Stomach (tissue), 9 donors: ENCODE measurements around the gene STX12. TPM values are rescaled to one million over a fixed set of nuclear protein-coding genes. Genes with fewer than 3 reads are reported as not detected.

Source experiments
- DNase-seq, 2 donors: peaks; one replicate each; pipeline versions ENCODE4 v3.0.0 to v3.0.0-alpha.2; 2013 to 2019
- H3K27ac ChIP-seq, 5 donors: fragments of 200-600 bp in 4 of 5; sonication (generic) in 4 of 5; one replicate each; pipeline ENCODE4 v1.5.1; 2013 to 2019; ENCODE audit warnings: mild to moderate bottlenecking in 1 of 5, moderate library complexity in 1 of 5
- H3K27me3 ChIP-seq, 3 donors: fragments of 200-600 bp; sonication (generic); one replicate each; pipeline ENCODE4 v1.5.1; 2017 to 2019; ENCODE audit warnings: mixed run types in 1 of 3
- H3K36me3 ChIP-seq, 4 donors: fragments of 200-600 bp; sonication (generic); 1 replicate in 3 of 4; 2 replicates in 1 of 4; pipeline ENCODE4 v1.5.1; 2016 to 2019
- H3K4me1 ChIP-seq, 4 donors: fragments of 200-600 bp; sonication (generic); one replicate each; pipeline ENCODE4 v1.5.1; 2016 to 2019
- H3K4me3 ChIP-seq, 4 donors: fragments of 200-600 bp; sonication (generic) in 3 of 4; one replicate each; pipeline ENCODE4 v1.5.1; 2016 to 2019; ENCODE audit warnings: mild to moderate bottlenecking in 1 of 4
- H3K9me3 ChIP-seq, 4 donors: fragments of 200-600 bp; sonication (generic); one replicate each; pipeline ENCODE4 v1.5.1; 2016 to 2019
- CTCF ChIP-seq, 7 experiments: fragments of 450-650 bp in 4 of 7; fragments of 200-600 bp in 3 of 7; sonication (generic) in 3 of 7; IDR thresholded peaks; one replicate each; pipeline ENCODE4 v1.5.1; 2016 to 2019; ENCODE audit warnings: antibody characterized with exemption in 7 of 7, control low read depth in 2 of 7, mild to moderate bottlenecking in 1 of 7
- EP300 ChIP-seq: sonication (generic); formaldehyde crosslinking; IDR thresholded peaks from one replicate; pipeline ENCODE4 v1.6.1; 2017; ENCODE audit warnings: antibody characterized with exemption
- POLR2A ChIP-seq, 4 donors: fragments of 450-650 bp; IDR thresholded peaks; one replicate each; pipeline ENCODE4 v1.6.1; 2016; ENCODE audit warnings: antibody characterized with exemption in 4 of 4, control low read depth in 2 of 4, mild to moderate bottlenecking in 1 of 4, moderate library complexity in 1 of 4
- POLR2AphosphoS5 ChIP-seq, 3 donors: sonication (generic); formaldehyde crosslinking; IDR thresholded peaks; one replicate each; pipeline ENCODE4 v1.6.1; 2016; ENCODE audit warnings: antibody characterized with exemption in 3 of 3
- WGBS, 5 donors: extraction: QIAGEN DNeasy Blood & Tissue Kit in 3 of 5; methylation state at CpG; one replicate each; pipeline versions ENCODE4 v1.1.5 to v1.1.7; 2013 to 2018; 5-methylcytosine and 5-hydroxymethylcytosine counted together
- intact Hi-C: fragments of 100-400 bp; cut with DNase I; formaldehyde crosslinking; loops from one replicate; pipeline ENCODE4 v1.15.1; 2023; ENCODE audit warnings: low total_unique reads
- polyA plus RNA-seq, 3 donors: library from polyadenylated mRNA; stranded (reverse); fragments of 200-250 nt; gene quantifications; one replicate each; pipeline ENCODE4 v1.2.3, GENCODE V29; 2013
- total RNA-seq, 5 donors: library from RNA; depleted of rRNA; stranded (reverse); fragments of >200 nt; gene quantifications; one replicate each; pipeline versions ENCODE4 v1.1.0 to v1.2.3, GENCODE V29; 2014 to 2016
- donor health status: healthy with polysubstance abuse.
- donor health status: Bipolar disorder and iron deficiency.
- donor health status: healthy.

Gene STX12
- total and polyA plus RNA-seq, 8 donors: 10.7 to 312 (median 89.2) TPM

GRCh38 chr1:27726173-27727044, 46.6 kb upstream of the STX12 start:
- Histone ChIP-seq H3K36me3 (peaks cover 4 to 35% (median 30%) of the 10 kb centered on the region in 4 donors), H3K4me1 (peaks cover 15 to 40% (median 22%) of the 10 kb centered on the region in 4 donors), H3K27me3 (no peaks in the 10 kb centered on the region), H3K9me3 (no peaks in the 10 kb centered on the region), H3K27ac (peak overlapping the region; percentile 88 to 98 (median 93)), H3K4me3 (peak overlapping the region; percentile 67 to 98 (median 88))
- peak; percentile 44 to 83 for DNase-seq
- WGBS, 5 donors: 0 to 1% (median 0%) methylated on average over 17 to 46 of the region's 46 CpGs
- no peak for TF ChIP-seq EP300
- no peak for TF ChIP-seq POLR2AphosphoS5 (IDR thresholded peaks at IDR 0.05)
- TF ChIP-seq CTCF (IDR thresholded peaks at IDR 0.05): no peak
- TF ChIP-seq POLR2A (IDR thresholded peaks at IDR 0.05): no peak
- intact Hi-C loops: loop anchor here (10.0 kb wide), 1 partner anchor 62 kb away; no protein-coding TSS in a partner anchor

- peaks cover 15 to 40% (median 22%) of the 10 kb centered on the region in 4 donors for H3K4me1 ChIP-seq
- WGBS, 5 donors: 64 to 80% (median 74%) methylated on average over 3 of the region's 3 CpGs
- no peaks in the 10 kb centered on the region for H3K27me3 ChIP-seq
- H3K4me3 ChIP-seq: peak overlapping the region in 3 of 4 donors; percentile 67 to 98 (median 95)
- no peak for DNase-seq
- TF ChIP-seq EP300 (no peak), POLR2AphosphoS5 (IDR thresholded peaks at IDR 0.05) (no peak), CTCF (IDR thresholded peaks at IDR 0.05) (no peak), POLR2A (IDR thresholded peaks at IDR 0.05) (no peak)
- peak overlapping the region in 2 of 5 donors; percentile 88 to 93 for H3K27ac ChIP-seq
- peaks cover 4 to 41% (median 36%) of the 10 kb centered on the region in 4 donors for H3K36me3 ChIP-seq
- no peaks in the 10 kb centered on the region for H3K9me3 ChIP-seq
- intact Hi-C loops: loop anchor here (10.0 kb wide), 1 partner anchor 62 kb away; no protein-coding TSS in a partner anchor
Measured at GRCh38 chr1:27727126-27727525, 45.9 kb upstream of the STX12 start.

GRCh38 chr1:27736252-27736651, 36.8 kb upstream of the STX12 start:
- 81 to 100% (median 96%) methylated on average over 3 of the region's 3 CpGs for WGBS, 5 donors
- DNase-seq: no peak
- Histone ChIP-seq H3K4me1 (no peaks in the 10 kb centered on the region), H3K27me3 (no peaks in the 10 kb centered on the region), H3K27ac (no peak overlapping the region), H3K4me3 (no peak overlapping the region), H3K9me3 (no peaks in the 10 kb centered on the region), H3K36me3 (peaks cover 29 to 95% (median 89%) of the 10 kb centered on the region in 4 donors)
- intact Hi-C loops: no loop called here
- TF ChIP-seq CTCF (IDR thresholded peaks at IDR 0.05): no peak
- no peak for TF ChIP-seq EP300
- TF ChIP-seq POLR2A (IDR thresholded peaks at IDR 0.05): no peak
- TF ChIP-seq POLR2AphosphoS5 (IDR thresholded peaks at IDR 0.05): no peak

- Histone ChIP-seq H3K27ac (no peak overlapping the region), H3K27me3 (no peaks in the 10 kb centered on the region), H3K36me3 (peaks cover 17 to 84% (median 77%) of the 10 kb centered on the region in 4 donors), H3K4me1 (no peaks in the 10 kb centered on the region), H3K4me3 (no peak overlapping the region), H3K9me3 (no peaks in the 10 kb centered on the region)
- peak in 1 of 2 donors; percentile 41 for DNase-seq
- intact Hi-C loops: no loop called here
- TF ChIP-seq EP300 (no peak), CTCF (IDR thresholded peaks at IDR 0.05) (no peak), POLR2AphosphoS5 (IDR thresholded peaks at IDR 0.05) (no peak), POLR2A (IDR thresholded peaks at IDR 0.05) (no peak)
- 58 to 83% (median 76%) methylated on average over 6 of the region's 6 CpGs for WGBS, 5 donors
Measured at GRCh38 chr1:27741121-27741520, 31.9 kb upstream of the STX12 start.
